NCI-H748 treated with DMSO at 0.1 percent for 48 hours (cell line): ENCODE data around the gene METTL8.

Experiments
- DNase-seq: peaks from one replicate; lab custom pipeline; 2025; lab: John Stamatoyannopoulos, UW

The METTL8 gene, protein sequence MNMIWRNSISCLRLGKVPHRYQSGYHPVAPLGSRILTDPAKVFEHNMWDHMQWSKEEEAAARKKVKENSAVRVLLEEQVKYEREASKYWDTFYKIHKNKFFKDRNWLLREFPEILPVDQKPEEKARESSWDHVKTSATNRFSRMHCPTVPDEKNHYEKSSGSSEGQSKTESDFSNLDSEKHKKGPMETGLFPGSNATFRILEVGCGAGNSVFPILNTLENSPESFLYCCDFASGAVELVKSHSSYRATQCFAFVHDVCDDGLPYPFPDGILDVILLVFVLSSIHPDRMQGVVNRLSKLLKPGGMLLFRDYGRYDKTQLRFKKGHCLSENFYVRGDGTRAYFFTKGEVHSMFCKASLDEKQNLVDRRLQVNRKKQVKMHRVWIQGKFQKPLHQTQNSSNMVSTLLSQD

DNA sequence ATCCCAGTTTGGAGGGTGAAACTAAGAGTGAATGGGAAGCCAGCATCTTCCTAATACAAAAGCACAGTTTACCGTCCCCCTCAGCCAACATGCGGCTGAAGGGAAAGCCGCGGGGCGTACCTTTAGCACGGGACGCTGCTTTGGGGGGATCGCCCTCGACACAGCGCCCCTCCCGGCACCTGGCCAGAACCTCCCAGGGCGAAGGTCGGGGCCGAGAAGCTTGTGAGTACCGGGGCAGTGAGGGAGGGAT, at the start of gene METTL8:
TSS of gene METTL8 (minus strand) at position 228 of the 250 bp plus-strand sequence. CDS start 41,805 bp downstream, outside the sequence.
- no peak for DNase-seq

DNA sequence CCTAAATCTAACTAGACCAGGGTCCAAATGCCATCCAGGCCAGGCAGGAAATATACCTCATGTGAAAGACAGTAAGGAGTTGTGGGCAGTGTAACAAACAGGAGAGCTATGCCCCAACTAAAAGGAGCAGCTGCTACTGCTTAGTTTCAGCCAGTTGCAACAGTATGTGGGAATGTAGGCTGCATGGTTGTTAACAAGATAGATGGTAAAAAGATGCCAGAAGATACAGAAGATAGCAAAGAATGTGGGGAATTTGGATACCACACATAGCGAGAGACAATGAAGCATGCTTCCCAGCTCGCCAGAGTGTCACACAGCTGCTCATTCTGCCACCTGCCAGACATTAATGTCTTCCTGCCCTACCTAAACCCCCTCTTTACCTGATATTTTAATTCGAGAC, 49.1 kb upstream of the METTL8 start:
- no peak for DNase-seq

DNA sequence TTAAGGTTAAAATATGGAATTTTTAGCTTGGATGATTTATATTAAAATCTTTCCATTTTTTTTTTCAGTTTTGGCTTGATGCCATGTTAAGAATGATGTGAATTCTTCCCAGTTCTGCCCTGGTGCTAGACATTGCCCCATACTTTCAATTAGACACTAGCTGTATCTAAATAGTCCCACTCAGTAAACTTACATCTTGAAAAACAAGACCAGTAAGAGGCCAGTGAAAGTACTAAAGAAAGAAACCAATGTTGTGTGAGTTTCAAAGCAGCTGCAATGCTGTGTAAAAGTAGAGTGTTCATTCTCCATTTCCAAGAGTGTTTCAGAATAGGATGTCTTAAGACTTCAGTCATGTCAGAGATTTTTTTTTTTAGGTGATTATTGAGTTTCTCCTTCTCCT, 48.5 kb upstream of the METTL8 start:
- DNase-seq: no peak

DNA sequence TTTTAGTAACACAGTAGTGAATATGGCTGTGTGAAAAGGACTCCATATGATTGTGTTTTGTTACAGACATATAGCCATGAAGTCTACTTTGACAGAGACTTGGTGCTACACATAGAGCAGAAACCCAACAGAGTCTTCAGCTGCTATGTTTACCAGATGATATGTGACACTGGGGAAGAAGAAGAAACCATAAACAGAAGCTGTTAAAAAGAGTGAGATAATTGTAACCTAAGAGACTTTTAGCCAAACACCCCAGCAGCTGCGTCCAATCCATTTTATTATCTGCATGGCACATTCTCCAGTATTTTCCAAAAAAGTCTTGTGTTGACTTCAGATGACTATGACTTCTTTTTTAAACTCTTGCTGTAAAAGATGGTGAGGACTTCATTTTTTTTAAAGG, 47.1 kb upstream of the METTL8 start:
- DNase-seq: no peak

DNA sequence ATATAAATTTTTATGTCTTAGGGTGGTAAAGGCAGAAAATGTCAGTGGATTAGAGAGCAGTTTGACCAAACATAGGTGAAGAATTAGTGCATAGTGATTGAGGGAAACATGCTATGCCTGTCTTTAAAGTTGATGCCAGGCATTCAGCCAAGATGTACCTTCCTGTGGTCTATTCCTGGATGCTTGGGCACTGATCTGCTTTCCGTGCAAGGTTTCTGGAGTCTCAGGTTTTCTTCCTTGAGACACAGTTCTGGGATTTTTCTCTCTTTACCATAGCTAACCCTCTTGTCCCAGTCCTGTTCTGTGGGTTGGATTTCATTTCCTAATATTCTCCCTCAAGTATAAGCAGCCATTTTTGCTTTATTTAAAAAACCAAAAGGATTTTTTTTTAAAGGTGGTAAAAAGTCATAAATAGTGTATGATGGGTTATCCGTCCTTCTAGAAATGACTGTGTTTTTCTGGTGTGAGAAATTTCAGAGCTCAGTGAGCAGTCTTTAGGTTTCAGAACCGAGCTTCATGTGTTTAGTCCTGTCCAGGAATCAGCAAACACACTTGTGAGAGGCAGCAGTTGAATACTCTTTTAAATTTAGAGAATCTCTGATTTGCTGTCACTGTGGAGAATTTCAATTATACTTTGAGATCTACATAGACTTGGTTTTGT, 45.5 kb upstream of the METTL8 start:
- no peak for DNase-seq

DNA sequence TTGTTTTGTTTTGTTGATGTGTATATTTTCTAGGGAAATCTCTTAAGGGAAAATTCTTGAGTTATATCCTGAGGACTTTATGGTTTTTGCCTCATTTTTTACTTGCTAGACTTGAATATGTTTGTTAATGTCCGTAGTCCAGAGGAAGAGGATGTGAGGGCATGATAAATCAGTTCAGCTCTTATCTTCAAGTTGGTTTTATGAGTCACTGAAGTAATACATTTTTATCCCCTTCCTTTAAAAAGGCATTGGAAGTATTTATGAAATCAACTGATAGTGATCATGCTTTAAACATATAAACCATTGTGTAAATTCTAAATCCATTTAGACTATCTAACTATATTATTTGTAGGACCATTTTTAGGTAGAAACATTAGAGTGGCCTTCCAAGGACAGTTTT, 44.6 kb upstream of the METTL8 start:
- DNase-seq: no peak

DNA sequence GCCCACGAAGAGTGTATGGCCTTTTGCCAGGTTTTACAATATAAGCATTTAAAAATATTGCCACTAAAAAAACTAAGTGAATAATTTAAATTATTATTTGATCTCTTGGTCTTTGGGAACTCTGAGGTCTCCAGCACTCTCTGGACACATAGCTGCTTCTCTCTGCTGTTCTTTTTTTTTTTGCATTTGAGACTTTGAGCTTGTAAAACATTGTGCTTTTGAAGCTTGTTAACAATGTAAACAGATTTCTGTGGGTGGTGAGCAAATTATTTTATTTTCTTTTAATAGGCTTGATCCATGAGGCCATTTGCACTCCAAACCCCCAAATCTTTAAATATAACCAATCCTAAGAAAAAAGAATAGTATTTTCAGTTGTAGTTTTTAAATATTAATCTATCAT, 42.2 kb upstream of the METTL8 start:
- no peak for DNase-seq

DNA sequence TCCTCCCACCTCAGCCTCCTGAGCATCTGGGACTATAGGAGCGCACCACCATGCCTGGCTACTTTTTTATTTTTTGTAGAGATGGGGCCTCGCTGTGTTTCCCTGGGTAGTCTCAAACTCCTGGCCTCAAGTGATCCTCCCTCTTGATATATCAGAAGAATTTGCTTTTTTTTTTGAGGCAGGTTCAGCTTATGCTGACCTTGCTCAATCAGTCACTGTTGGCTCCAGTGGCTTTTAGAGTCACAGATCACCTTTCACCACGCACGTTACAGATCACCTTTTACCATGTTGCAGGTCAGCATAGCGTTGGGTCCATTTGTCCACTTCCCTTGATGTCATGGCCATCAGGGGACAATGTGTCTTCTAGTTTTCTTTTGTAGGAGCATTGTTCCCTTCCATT, 36.3 kb upstream of the METTL8 start:
- DNase-seq: no peak

DNA sequence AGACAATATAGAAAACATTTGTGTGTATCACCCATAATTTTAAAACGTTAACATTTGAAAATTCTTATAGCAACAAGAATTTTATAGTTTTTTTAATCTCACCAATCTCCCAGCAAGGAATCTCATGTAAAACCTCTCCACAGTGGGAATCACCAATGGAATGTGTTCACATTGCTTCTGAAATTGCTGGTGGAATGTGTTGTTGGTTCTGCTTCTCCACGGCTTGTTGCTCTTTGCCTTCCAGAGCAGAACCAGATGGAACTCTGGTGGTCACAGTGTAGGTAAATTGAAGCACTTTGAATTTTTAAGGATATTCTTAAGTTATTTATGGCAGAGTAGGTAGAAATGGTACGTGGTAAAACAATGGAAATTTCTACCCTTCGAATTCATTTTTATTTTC, 35.4 kb upstream of the METTL8 start:
- DNase-seq: no peak

DNA sequence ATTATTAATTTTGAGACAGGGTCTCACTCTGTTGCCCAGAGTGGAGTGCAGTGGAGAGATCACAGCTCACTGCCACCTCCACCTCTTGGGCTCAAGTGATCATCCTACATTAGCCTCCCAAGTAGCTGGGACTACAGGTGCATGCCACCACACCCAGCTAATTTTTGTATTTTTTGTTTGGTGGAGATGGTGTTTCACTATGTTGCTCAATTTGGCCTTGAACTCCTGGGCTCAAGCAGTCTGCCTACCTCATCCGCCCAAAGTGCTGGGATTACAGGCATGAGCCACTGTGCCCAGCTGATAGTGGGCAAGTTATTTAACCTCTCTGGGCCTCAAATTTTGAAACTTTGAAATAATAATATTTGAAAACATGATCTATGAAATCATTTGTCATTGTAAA, 26.7 kb upstream of the METTL8 start:
- no peak for DNase-seq

DNA sequence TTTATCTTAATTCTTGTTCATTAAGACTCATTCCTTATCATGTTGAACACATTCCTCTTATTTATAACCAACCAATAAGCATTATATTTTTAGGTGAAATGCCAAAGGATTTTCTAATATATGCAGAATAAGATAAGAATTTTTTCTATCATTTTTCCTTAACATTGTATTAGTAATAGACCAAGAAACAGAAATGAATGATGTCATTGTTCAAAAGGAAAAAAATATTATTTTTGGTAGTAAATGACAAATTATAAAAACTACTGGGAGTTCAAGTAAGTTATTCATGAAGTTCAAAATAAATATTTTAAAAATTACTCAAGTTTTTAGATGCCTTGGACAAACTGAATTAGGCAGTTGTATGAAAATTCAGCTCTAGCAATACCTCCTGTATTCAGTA, 25.7 kb upstream of the METTL8 start:
- DNase-seq: no peak

DNA sequence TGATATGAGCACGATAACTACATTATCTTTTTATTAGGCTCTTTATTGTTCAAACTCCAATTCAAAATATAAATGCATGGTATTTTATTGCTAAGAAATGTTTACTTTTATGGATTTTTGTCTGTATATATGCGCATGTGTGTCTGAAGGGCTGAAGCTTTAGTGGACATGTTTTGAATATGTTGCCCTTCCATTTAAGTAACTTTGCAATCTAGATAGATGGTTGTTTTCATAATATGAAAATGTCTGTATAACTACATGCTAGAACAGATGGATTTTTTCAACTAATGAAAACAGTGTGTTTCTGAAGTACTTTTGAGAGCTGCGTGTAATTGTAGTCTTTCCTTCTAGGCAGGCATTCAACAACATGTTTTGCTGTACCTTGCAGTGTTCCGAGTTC, 19.0 kb upstream of the METTL8 start:
- DNase-seq: no peak

DNA sequence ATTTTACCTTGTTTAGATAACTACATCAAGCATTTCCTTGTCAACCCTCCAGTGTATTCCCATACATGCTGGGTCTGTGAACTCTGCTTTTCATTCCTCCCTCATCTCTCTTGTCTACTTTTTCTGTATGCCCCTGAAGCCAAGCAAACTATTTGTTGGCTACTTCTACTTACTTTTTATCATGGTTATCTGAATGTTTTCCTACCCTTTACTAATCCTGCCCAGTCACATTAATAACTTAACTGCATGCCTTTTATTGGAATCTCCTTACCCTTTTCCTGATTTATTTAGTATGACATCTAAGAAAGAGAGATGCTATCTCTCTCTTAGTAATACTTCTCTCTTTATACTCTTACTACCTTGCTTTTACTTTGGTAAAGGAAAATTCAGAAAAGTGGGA, 17.3 kb upstream of the METTL8 start:
- DNase-seq: no peak

DNA sequence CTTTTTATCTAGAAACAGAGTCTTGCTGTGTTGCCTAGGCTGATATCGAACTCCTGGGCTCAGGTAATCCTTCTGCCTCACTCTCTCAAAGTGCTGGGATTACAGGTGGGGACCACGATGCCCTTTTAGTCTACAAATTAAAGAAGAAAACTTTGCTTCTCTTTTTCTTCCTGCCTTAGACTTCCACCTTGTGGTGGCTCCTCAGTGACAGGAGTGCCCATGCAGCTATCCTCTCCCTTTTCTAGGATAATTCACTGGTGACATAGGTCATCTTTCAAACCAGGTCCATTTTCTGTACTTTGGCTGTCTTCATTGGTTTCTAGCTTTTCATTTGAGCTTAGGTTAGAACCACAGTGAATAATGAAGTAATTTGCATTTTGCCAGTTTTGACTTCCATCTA, 13.9 kb upstream of the METTL8 start:
- no peak for DNase-seq

DNA sequence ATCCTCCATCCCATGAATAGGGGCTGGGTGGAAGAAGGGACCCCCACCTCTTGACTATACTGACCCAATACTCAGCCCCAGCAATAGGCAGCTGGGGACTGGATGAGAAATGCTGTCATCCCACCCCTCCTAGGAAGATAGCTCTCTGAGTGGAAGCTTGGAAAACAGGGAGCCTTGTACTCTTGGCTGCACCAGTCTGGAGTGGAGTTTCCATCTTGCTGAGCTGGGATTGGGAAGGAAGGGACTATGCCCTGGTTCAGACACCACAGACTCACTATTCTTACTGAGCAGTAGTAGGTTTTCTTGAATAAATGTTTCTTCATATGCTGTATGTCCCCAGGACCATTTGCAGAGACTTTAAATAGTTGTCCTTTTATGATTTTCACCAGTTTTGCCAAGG, 7.7 kb upstream of the METTL8 start:
- DNase-seq: no peak

DNA sequence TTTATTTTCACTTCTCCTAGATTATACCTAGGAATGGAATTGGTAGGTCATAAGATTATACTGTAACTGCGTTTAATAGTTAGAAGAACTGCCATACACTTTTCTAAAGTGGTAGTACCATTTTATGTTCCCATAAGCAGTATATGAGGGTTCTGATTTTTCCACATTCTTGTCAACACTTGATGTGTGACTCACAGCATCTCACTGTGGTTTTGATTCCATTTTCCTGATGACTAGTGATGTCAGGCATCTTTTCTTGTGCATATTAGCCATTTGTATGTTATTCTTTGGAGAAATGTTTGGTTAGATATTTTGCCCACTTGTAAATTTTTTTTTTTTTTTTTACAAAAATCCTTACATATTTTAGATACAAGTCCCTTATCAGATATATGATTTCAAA, 2.5 kb upstream of the METTL8 start:
- no peak for DNase-seq

DNA sequence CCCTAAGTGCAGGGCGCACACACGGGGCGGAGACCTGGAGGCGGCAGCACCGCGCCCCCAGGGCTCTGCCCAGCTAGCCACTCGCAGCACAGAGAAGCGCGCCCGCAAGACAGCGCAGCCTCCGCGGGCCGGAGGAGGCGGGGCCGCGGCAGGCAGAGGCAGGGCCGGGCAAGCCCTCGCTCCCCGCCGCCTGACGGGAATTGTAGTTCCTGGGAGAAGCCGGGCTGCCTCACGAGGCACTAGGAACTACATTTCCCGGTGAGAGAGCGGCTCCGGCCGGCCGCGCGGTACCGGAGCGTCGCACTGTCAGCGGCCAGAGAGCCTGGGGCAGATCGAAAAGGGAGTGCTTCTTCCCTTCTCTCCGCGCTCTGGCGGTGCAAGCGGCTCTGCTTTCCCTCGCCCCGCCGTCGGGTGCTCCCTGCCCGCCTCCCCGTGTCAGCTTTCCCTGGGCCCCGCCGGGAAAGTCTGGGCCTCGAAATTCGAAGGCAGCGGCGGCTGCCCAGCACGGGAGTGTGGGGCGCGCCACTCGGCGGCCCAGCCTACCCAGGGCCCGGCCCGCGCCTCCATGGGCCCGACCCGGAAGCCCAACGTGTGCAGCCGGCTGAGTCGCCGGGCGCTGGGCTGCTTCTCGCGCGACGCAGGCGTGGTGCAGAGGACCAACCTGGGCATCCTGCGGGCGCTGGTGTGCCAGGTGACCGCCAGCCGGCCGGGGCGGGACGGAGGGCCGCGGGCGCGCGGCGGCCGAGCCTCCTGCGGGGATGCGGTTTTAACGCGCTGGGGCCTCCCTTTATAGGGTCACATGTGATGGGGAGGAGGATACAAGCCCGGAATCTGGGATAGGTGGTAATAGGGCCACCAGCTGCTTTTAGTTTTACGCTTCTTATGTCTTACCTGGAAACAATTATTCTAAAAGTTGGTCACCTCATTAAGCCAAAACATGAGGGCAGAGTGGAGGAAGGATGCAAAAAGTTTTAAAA, 511 bp upstream of the METTL8 start, which contains the start of gene DCAF17:
TSS of gene DCAF17 (plus strand) at position 214 of the 977 bp plus-strand sequence. CDS start at position 566, 352 bp downstream.
- DNase-seq: peak; percentile 88

DNA sequence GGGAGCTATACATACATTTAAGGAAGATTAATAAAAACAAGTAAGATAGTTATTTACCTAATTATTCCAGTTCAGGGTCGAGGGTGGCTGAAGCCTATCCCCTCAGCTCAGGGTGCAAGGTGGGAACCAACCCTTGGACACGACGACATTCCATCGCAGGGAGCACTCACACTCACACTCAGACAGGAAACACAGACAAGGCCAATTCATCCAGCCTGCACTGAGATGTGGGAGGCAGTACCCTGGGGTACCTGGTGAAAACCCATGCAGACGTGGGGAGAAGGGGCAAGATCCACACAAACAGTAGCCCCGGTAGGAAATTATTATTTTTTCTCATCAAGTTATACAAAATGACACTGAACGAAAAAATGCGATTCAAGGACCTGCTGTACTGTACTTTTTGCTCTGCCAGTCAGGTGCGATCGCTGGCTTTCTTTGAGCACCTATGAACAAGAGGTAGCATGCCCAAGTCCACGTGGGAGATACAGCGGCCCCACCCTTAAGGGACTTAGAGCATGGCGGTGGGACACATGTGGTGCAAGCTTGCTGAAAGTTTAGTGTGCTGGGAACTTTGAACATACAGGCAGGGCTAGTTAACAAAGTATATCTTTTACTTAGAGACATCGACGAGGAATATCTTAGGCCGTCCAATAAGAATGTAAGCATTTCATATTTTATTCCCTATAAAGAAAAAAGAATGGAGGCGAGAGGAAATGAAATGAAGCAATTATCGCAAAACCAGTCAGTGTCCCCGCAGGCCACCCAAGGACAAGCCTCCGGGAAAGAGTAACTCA, 624 bp downstream of the METTL8 start:
- peak; percentile 40 for DNase-seq

DNA sequence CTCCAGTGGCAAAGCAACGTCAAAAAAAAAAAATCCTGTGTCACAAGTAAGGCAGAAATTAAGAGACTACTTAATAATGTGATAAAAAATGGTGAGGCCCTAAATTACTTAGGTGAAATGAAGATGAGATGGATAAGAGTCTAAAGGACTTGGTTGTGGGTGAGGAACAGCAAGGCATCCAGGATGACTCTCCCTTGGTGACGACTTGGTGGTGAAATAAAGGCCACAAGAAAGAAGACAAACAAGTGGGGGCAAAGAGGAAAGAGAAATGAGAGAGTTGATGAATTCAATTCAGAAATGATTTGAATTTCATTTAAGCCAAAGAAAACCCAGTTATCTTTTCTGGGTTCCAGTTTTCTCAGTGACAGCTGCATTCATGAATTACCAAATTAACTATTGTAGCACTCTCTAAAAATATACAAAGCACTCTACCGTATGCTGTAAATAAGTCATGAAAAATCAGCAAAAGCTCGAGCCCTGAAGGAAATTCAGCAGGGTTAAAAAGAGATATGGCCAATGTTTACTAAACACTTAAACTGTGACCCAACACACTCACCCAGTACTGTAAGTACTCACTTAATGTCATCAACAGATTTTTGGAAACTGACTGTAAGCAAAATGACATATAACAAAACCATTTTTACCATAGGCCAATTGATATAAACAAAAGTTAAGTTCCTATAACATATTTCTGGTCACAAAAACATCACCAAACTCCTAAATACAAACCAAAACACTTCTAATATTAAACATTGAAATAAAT, 1.4 kb downstream of the METTL8 start:
- DNase-seq: no peak

DNA sequence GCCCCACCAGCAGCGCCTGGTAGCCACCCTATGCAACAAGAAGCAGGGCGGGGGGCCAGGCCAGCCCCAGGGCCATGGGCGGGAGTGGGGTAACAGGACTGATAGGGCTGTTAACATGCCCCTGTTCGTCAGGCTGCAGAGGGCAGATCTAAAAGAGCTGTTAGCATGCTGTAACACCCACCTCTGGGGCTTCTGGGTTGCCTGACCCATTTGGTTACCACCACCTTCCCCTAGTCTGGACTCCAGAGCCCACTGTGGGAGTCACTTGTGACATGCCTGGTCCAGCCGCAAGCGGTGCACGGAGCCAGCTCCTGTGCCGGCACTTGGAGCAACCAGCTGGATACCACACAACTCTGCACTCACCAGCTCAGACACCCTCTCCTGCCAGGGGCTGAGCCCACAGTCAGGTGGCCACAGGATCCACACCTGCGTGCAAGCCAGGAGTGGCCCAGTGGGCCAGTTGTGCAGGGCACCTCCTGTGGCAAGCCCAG, 2.1 kb downstream of the METTL8 start:
- no peak for DNase-seq
